Measurements from ENCODE around the gene CNNM3. TPM values are rescaled to one million over a fixed set of nuclear protein-coding genes. Genes with fewer than 3 reads are reported as not detected.

The CNNM3 gene
- total RNA-seq, 1 experiment from 2014 or later: 62.5 TPM

DNA sequence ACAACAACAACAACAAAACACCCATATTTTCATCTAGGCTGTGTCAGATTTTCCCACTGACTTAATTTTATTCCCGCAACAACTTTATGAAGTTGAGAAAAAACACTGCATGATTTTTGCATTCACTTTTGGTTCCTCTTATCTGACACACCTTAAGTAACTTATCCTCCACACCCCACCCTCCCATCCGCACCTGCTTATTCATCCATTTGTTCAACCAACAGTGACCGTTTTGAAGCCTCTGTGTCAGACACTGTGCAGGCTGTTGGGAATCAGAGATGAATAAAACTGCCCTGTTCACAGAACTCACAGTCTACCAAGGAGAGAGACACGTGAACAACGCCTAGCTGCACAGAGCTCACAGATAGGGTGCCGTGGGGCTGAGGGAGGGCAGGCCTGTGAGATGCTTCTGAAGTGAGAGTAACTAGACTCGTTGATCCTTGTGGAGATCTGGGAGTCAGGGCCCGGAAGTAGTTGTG, 47.9 kb upstream of the CNNM3 start:
- H3K4me1 Mint-ChIP-seq (ENCODE audit: low read depth, unreplicated experiment): peaks cover 65% of the 10 kb centered on the region
- TF ChIP-seq CTCF (IDR thresholded peaks at IDR 0.05; ENCODE audit: insufficient read depth in 1 of 2, low read depth in 1 of 2, low read length in 1 of 2, severe bottlenecking in 1 of 2, unreplicated experiment in 1 of 2): no peak
- ChIA-PET POLR2A (no interaction called here), CTCF (interaction anchor here (1.2 kb wide), 1 partner anchor 20 kb away, joined by 4 read pairs; no protein-coding TSS in a partner anchor)
- H3K36me3 ChIP-seq (ENCODE audit: control insufficient read depth, insufficient read depth, low read length): peaks cover 1% of the 10 kb centered on the region; the same call in 1 of the 2 replicates
- peaks cover 52% of the 10 kb centered on the region for H3K4me1 ChIP-seq
- DNase-seq: no peak
- no peak overlapping the region for H3K4me3 ChIP-seq (ENCODE audit: low read depth, low read length)
- H3K9me3 ChIP-seq: no peaks in the 10 kb centered on the region
- no TSS peak for BruUV-seq (replicated peaks)
- no peaks in the 10 kb centered on the region for H3K27me3 Mint-ChIP-seq (ENCODE audit: insufficient read depth, unreplicated experiment)
- H3K4me3 Mint-ChIP-seq (ENCODE audit: unreplicated experiment): no peak overlapping the region
- intact Hi-C loops (cut with micrococcal nuclease; ENCODE audit: unreplicated experiment): no loop called here
- peaks cover 18% of the 10 kb centered on the region for H3K36me3 Mint-ChIP-seq (ENCODE audit: insufficient read depth, unreplicated experiment)
- H3K27ac Mint-ChIP-seq (ENCODE audit: unreplicated experiment): no peak overlapping the region
- H3K9me3 Mint-ChIP-seq (ENCODE audit: unreplicated experiment): no peaks in the 10 kb centered on the region
- H3K27me3 ChIP-seq (replicated peaks; ENCODE audit: control insufficient read depth, insufficient read depth, low read length): no peaks in the 10 kb centered on the region

DNA sequence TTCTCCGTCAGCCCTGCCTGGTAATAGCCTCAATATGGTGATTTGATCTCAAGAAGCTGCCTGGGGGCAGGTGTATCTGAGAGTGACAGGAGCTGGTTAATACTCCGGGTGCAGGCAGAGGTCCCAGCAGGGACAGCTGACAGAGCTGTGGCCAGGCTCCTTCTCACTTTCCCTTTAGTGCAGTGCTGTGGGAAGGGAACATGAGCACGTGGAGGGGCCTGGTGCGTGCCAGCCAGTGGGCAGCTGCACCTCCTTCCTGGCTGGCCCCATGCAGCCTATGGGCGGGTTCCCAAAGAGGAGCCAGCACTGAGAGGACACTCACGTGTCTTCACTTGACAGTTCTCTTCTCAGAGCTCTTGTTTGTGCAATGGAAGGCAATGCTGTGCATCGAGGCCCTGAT, 46.3 kb upstream of the CNNM3 start:
- H3K36me3 ChIP-seq (ENCODE audit: control insufficient read depth, insufficient read depth, low read length): peaks cover 1% of the 10 kb centered on the region; the same call in 1 of the 2 replicates
- peaks cover 39% of the 10 kb centered on the region for H3K4me1 ChIP-seq
- no peak overlapping the region for H3K4me3 Mint-ChIP-seq (ENCODE audit: unreplicated experiment)
- no peak for TF ChIP-seq CTCF (IDR thresholded peaks at IDR 0.05; ENCODE audit: insufficient read depth in 1 of 2, low read depth in 1 of 2, low read length in 1 of 2, severe bottlenecking in 1 of 2, unreplicated experiment in 1 of 2)
- intact Hi-C loops (cut with micrococcal nuclease; ENCODE audit: unreplicated experiment): no loop called here
- no peak for DNase-seq
- H3K27me3 ChIP-seq (replicated peaks; ENCODE audit: control insufficient read depth, insufficient read depth, low read length): no peaks in the 10 kb centered on the region
- peaks cover 50% of the 10 kb centered on the region for H3K4me1 Mint-ChIP-seq (ENCODE audit: low read depth, unreplicated experiment)
- no peaks in the 10 kb centered on the region for H3K9me3 ChIP-seq
- peaks cover 18% of the 10 kb centered on the region for H3K36me3 Mint-ChIP-seq (ENCODE audit: insufficient read depth, unreplicated experiment)
- no peaks in the 10 kb centered on the region for H3K27me3 Mint-ChIP-seq (ENCODE audit: insufficient read depth, unreplicated experiment)
- H3K27ac Mint-ChIP-seq (ENCODE audit: unreplicated experiment): peak overlapping the region; percentile 47
- no peak overlapping the region for H3K4me3 ChIP-seq (ENCODE audit: low read depth, low read length)
- H3K9me3 Mint-ChIP-seq (ENCODE audit: unreplicated experiment): no peaks in the 10 kb centered on the region
- BruUV-seq (replicated peaks): no TSS peak
- CTCF ChIA-PET: no interaction called here
- POLR2A ChIA-PET: no interaction called here

DNA sequence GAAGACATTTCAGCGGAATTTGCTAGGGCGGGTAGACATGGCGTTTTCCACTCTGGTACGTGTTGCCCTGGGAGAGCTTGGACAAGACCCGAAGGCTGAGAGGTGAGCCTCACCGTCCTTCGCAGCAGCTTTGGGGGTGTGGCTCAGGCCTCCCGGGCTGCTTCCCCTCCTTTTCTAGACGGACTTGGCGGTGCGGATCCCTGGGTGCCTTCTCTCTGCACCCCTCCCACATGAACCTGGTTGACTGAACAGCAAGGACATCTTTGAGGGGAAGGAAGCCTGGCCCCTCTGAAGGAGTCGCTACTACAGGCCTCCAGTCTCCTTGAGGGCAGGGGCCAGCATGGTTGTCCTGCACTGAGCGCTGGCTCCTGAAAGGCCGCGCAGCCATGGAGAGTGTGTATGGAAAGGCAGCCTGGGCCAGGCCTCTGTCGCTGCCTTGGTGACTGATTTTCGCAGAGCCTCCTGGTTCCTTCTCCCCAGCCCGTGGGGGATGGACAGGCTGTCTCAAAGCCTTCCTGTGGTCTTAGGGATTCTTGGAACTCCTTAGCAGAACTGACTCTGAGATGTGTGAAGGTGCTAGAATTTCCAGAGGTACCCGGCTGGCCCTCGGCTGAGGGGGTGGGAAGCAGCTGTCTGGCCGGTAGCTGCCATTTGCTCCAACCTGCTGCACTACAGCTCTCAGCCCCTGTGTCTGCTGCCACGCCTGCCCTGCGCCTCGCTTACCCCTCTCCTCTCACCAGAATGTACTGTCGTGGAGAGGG, 45.4 kb upstream of the CNNM3 start:
- H3K9me3 Mint-ChIP-seq (ENCODE audit: unreplicated experiment): no peaks in the 10 kb centered on the region
- peak overlapping the region; percentile 47 for H3K27ac Mint-ChIP-seq (ENCODE audit: unreplicated experiment)
- H3K36me3 Mint-ChIP-seq (ENCODE audit: insufficient read depth, unreplicated experiment): peaks cover 18% of the 10 kb centered on the region
- Histone ChIP-seq H3K9me3 (no peaks in the 10 kb centered on the region), H3K4me1 (peaks cover 39% of the 10 kb centered on the region), H3K27me3 (replicated peaks; ENCODE audit: control insufficient read depth, insufficient read depth, low read length) (no peaks in the 10 kb centered on the region), H3K36me3 (ENCODE audit: control insufficient read depth, insufficient read depth, low read length) (no peaks in the 10 kb centered on the region), H3K4me3 (ENCODE audit: low read depth, low read length) (no peak overlapping the region)
- intact Hi-C loops (cut with micrococcal nuclease; ENCODE audit: unreplicated experiment): no loop called here
- no peaks in the 10 kb centered on the region for H3K27me3 Mint-ChIP-seq (ENCODE audit: insufficient read depth, unreplicated experiment)
- ChIA-PET POLR2A (no interaction called here), CTCF (no interaction called here)
- DNase-seq: no peak
- no TSS peak for BruUV-seq (replicated peaks)
- H3K4me1 Mint-ChIP-seq (ENCODE audit: low read depth, unreplicated experiment): peaks cover 50% of the 10 kb centered on the region
- no peak overlapping the region for H3K4me3 Mint-ChIP-seq (ENCODE audit: unreplicated experiment)
- TF ChIP-seq CTCF (IDR thresholded peaks at IDR 0.05; ENCODE audit: insufficient read depth in 1 of 2, low read depth in 1 of 2, low read length in 1 of 2, severe bottlenecking in 1 of 2, unreplicated experiment in 1 of 2): no peak
